ENCODE measurements around the gene UVRAG.
A peak's percentile ranks its signal among the peaks of the same experiment; 100 is the strongest.

The UVRAG gene

GRCh38 chr11:76177250-76177686 is 362.3 kb downstream of the UVRAG start:
- TF ChIP-seq CTCF (IDR thresholded peaks at IDR 0.05; ENCODE audit: low read depth, low read length), result no peak

GRCh38 chr11:76179147-76179546 is 364.1 kb downstream of the UVRAG start:
- no peak for TF ChIP-seq CTCF (IDR thresholded peaks at IDR 0.05; ENCODE audit: low read depth, low read length)
- H3K4me3 ChIP-seq (replicated peaks in 1 of 2; ENCODE audit: low read depth in 2 of 2, low read length in 2 of 2), result no peak overlapping the region
- DNase-seq (ENCODE audit: low read depth in 2 of 2), result no peak

More at GRCh38 chr11:76177250-76177686, 362.3 kb downstream of the UVRAG start:
- no peak for DNase-seq (ENCODE audit: low read depth in 2 of 2)
- H3K4me3 ChIP-seq (replicated peaks in 1 of 2; ENCODE audit: low read depth in 2 of 2, low read length in 2 of 2), result no peak overlapping the region

DNA sequence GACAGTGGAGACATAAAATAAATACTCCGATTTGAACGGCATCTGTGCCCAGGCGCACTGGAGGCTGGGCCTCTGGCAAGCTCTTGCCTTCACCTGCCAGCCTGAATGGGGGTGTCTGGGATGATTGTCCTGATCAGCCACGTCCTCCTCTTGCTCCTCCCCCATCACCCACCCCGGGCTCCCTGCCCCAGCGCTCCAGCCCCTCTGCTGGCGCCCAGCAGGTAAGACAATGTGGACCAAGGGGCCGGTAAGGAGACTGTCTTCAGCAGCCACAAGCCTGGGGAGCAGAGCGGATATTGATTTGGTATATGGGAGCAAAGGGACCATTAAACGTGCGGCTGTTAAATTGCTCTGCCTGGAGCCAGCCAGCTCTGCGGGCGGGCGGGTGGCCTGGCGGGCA is 366.4 kb downstream of the UVRAG start:
- no peak for TF ChIP-seq CTCF (IDR thresholded peaks at IDR 0.05; ENCODE audit: low read depth, low read length)

DNA sequence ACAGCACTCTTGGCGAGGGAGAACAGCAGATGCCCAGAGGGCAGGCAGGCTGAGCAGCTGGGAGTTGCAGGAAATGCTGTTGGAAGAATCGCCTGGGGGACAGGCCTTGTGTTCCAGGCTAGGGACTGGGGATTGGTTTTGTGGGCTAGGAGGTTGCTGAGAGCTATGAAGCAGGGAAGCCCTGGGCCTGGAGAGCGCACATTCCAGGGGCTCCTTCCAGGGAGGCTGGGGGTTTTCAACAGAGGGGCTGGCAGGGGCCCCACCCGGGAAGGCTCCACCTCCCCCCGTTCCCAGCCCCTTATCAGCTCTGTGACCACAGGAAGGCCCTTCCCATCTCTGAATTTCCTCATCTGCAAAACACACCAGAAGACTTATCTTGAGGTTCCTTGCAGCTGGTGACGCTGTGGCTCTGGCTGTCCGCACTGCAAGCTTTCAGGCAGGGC is 369.6 kb downstream of the UVRAG start:
- no peak for TF ChIP-seq CTCF (IDR thresholded peaks at IDR 0.05; ENCODE audit: low read depth, low read length)
- no peak overlapping the region for H3K4me3 ChIP-seq (replicated peaks in 1 of 2; ENCODE audit: low read depth in 2 of 2, low read length in 2 of 2)
- DNase-seq (ENCODE audit: low read depth in 2 of 2), result peak in 1 of 2 donors; percentile 79

More for the DNA sequence above, 366.4 kb downstream of the UVRAG start:
- H3K4me3 ChIP-seq (replicated peaks in 1 of 2; ENCODE audit: low read depth in 2 of 2, low read length in 2 of 2), result no peak overlapping the region
- no peak for DNase-seq (ENCODE audit: low read depth in 2 of 2)

GRCh38 chr11:76185511-76185910 is 370.5 kb downstream of the UVRAG start:
- no peak for DNase-seq (ENCODE audit: low read depth in 2 of 2)
- TF ChIP-seq CTCF (IDR thresholded peaks at IDR 0.05; ENCODE audit: low read depth, low read length), result no peak
- H3K4me3 ChIP-seq (replicated peaks in 1 of 2; ENCODE audit: low read depth in 2 of 2, low read length in 2 of 2), result no peak overlapping the region

DNA sequence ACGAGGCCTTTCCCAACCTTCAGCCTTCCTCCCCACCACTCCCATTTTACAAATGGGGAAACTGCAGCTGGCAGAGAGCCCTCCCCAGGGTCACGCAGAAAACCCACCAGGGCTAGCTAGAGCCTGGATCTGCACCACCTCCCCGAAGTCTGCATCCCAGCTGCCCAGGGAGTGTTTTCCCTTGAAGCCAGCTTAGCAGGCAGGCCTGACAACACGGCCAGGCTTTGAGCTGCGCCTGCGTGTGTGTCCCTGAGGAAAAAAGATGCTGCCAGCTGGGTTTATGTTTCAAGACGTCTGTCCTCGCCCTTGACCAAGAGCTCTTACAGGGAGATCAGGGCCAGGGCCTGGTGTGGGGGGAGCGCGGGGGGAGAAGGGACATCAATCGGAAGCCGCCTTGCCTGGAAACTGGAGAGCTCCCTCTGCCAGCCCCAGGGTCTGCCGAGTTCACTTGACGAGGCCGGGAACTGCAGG is 371.0 kb downstream of the UVRAG start:
- DNase-seq (ENCODE audit: low read depth in 2 of 2), result peak in 1 of 2 donors; percentile 80
- no peak overlapping the region for H3K4me3 ChIP-seq (replicated peaks in 1 of 2; ENCODE audit: low read depth in 2 of 2, low read length in 2 of 2)

More for the DNA sequence above, 371.0 kb downstream of the UVRAG start:
- no peak for TF ChIP-seq CTCF (IDR thresholded peaks at IDR 0.05; ENCODE audit: low read depth, low read length)

Data from cardiac fibroblast (primary cell).